Upper lobe of right lung (tissue), 1 donor: ENCODE results near the gene DLEC1. TPM values are rescaled to one million over a fixed set of nuclear protein-coding genes. Genes with fewer than 3 reads are reported as not detected.
"Not testable (repeated sequence)": the region's sequence is repeated elsewhere in the genome, so short reads cannot be mapped to it uniquely, and the experiment has no call there.

Source experiments
- ATAC-seq: fragments of 200-7000 bp; cut with Tn5 transposase; one replicate; pipeline ENCODE4 v1.9.1; 2020; ENCODE audit warnings: mild to moderate bottlenecking, moderate library complexity
- DNase-seq: peaks from one replicate; pipeline ENCODE4 v3.0.0-alpha.2; 2020
- H3K27ac ChIP-seq: fragments of 200-600 bp; one replicate; pipeline ENCODE4 v1.8.0; 2022
- H3K27me3 ChIP-seq: fragments of 200-600 bp; one replicate; pipeline ENCODE4 v1.8.0; 2022; ENCODE audit warnings: mild to moderate bottlenecking
- H3K36me3 ChIP-seq: fragments of 200-600 bp; one replicate; pipeline ENCODE4 v1.8.0; 2022
- H3K4me1 ChIP-seq: fragments of 200-600 bp; one replicate; pipeline ENCODE4 v1.8.0; 2022
- H3K4me3 ChIP-seq: fragments of 200-600 bp; one replicate; pipeline ENCODE4 v1.8.0; 2022; ENCODE audit warnings: mild to moderate bottlenecking
- H3K9me3 ChIP-seq: fragments of 200-600 bp; one replicate; pipeline ENCODE4 v1.8.0; 2022
- intact Hi-C: fragments of 100-400 bp; cut with DNase I; formaldehyde crosslinking; loops from one replicate; pipeline ENCODE4 v1.11.0; 2022
- total RNA-seq: library from RNA; stranded (reverse); fragmentation: NEBNext Ultra II Directional; extraction: Animal tissue kit (Norgen Biotek cat#: 25700); gene quantifications from one replicate; pipeline ENCODE4 v1.2.1, GENCODE V29; 2021
- TF ChIP-seq, protein P1 (sequence below): fragments of 200-600 bp; IDR thresholded peaks from one replicate; pipeline ENCODE4 v1.8.0; 2022; ENCODE audit warnings: antibody characterized with exemption
- donor health status: DM: no; HTN: yes; CAD: no; lungs with severe emphysema.

DLEC1 gene
- total RNA-seq, 1 donor from 2014 or later, result 2.7 TPM

DNA sequence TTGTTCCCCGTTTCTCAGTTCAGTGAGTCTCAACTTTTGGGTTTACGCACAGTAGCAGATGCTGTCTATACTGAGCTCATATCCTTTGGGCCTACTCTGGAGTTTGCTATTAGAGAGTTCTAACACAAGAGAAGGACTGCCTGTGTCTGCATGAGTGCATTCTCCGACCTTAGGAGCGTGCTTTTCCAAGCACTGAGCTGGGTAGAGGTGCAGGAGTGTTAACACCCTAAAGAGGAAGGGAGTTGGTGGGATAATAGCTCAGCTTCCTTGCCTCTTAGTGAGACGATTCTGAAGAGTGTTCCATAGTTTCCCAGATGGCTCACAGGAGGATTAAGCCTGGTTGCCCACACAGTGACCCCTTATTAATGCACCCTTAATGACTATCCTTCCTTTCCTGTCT is 119.5 kb downstream of the DLEC1 start:
- TF ChIP-seq, protein P1, sequence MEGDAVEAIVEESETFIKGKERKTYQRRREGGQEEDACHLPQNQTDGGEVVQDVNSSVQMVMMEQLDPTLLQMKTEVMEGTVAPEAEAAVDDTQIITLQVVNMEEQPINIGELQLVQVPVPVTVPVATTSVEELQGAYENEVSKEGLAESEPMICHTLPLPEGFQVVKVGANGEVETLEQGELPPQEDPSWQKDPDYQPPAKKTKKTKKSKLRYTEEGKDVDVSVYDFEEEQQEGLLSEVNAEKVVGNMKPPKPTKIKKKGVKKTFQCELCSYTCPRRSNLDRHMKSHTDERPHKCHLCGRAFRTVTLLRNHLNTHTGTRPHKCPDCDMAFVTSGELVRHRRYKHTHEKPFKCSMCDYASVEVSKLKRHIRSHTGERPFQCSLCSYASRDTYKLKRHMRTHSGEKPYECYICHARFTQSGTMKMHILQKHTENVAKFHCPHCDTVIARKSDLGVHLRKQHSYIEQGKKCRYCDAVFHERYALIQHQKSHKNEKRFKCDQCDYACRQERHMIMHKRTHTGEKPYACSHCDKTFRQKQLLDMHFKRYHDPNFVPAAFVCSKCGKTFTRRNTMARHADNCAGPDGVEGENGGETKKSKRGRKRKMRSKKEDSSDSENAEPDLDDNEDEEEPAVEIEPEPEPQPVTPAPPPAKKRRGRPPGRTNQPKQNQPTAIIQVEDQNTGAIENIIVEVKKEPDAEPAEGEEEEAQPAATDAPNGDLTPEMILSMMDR, result no peak
- H3K27me3 ChIP-seq, result no peaks in the 10 kb centered on the region
- no peak for DNase-seq
- H3K36me3 ChIP-seq, result no peaks in the 10 kb centered on the region
- intact Hi-C loops, result no loop called here
- ATAC-seq, result no peak
- peaks cover 7% of the 10 kb centered on the region for H3K4me1 ChIP-seq
- no peak overlapping the region for H3K27ac ChIP-seq
- no peaks in the 10 kb centered on the region for H3K9me3 ChIP-seq
- H3K4me3 ChIP-seq, result no peak overlapping the region

DNA sequence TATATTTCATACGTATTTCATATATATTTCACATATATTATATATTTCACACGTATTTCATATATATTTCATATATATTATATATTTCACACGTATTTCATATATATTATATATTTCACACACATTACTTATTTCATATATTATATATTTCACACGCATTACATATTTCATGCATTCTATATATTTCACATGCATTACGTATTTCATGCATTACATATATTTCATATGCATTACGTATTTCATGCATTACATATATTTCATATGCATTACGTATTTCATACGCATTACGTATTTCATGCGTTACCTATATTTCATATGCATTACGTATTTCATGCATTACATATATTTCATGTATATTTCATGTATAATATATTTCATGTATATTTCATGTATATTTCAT is 121.7 kb downstream of the DLEC1 start:
- H3K36me3 ChIP-seq, H3K9me3 ChIP-seq, DNase-seq, H3K4me1 ChIP-seq, H3K27me3 ChIP-seq, H3K4me3 ChIP-seq, intact Hi-C loops, H3K27ac ChIP-seq, ATAC-seq: not testable (repeated sequence)

DNA sequence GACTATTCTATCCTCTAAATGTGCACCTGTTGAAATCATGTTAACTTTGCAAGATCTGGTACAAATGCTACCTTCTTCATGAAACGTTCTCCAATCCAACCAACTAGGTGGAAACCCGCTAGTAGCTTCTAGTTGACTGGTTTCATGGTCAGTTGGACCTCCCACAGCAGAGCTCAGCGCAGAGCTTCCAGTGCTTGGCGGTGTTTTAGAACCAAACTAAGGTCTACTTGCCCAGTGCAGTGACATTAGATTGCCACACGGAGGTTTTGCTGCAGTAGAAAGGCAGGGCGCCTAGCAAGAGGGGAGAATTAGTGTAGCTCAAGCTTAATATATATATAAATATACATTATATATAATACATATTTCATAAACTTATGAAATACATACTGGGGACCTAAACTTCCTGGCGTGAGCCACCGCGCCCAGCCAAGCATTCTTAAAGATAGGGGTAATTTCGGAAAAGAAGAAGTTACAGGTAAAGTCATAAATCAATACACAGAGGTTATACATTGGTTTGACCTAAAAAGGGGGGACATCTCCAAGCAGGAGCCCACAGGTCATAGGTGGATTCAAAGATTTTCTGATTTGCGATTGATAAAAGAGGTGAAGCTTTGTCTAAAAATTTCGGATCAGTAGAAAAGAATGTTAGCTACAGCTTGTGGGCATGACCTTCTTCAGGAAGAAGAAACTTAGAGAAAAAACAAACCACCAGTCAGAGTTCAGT is 124.3 kb downstream of the DLEC1 start:
- Histone ChIP-seq H3K27ac (no peak overlapping the region), H3K4me1 (peaks cover 15% of the 10 kb centered on the region), H3K36me3 (no peaks in the 10 kb centered on the region), H3K9me3 (no peaks in the 10 kb centered on the region), H3K27me3 (no peaks in the 10 kb centered on the region), H3K4me3 (no peak overlapping the region)
- TF ChIP-seq, protein P1, result no peak
- DNase-seq, result no peak
- intact Hi-C loops, result no loop called here
- no peak for ATAC-seq

DNA sequence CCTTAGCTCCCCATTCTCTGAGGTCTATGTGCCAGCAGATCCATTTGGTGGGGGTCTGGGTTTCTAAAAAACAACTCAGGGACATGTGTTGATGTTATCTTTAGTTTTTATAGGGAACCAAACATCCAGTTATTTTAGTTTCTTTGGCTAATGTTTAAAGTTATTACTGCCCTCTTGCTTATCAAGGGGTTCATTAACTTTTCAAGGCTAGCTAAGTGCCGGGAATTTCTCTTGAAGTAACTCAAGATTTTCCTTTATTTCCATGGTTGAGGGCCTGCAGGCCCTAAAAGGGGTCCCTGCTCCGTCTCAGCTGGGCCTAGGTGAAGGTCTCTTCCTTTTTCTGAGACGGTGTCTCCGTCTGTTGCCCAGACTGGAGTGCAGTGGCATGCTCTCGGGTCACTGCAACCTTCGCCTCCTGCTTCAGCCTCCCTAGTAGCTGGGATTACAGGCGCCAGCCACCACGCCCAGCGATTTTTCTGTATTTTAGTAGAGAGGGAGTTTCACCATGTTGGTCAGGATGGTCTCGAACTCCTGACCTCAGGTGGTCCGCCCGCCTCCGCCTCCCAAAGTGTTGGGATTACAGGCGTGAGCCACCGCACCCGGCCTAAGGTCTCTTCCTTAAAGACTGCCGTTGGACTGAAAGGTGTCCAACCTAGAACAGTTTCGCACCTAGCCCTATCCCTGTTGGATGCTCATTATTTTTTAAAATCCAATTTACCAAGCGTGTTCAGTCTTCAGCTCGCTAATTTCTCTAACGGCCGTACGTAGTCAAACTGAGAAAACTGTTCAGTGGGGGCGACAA is 125.0 kb downstream of the DLEC1 start:
- peak overlapping the region; percentile 99 for H3K27ac ChIP-seq
- no peak for ATAC-seq
- no peaks in the 10 kb centered on the region for H3K36me3 ChIP-seq
- TF ChIP-seq, protein P1, result no peak
- no peaks in the 10 kb centered on the region for H3K27me3 ChIP-seq
- no peaks in the 10 kb centered on the region for H3K9me3 ChIP-seq
- intact Hi-C loops, result no loop called here
- H3K4me1 ChIP-seq, result peaks cover 15% of the 10 kb centered on the region
- DNase-seq, result no peak
- peak overlapping the region; percentile 91 for H3K4me3 ChIP-seq

DNA sequence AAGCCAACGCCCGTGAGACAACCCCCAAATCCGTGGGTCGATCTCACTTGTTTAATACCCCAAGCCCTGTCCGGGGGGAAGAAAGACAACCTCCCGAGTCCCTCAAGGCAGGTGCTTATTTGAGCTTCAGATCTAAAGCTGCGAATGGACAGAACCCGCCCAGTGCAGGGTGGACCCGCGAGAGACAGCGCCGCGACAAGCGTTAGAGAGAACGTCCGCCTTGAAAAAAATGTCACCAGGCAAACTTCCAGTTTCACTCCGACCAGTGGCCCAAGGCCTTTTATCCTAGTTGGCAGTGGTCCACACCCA is 125.6 kb downstream of the DLEC1 start:
- intact Hi-C loops, result no loop called here
- TF ChIP-seq, protein P1, result no peak

DNA sequence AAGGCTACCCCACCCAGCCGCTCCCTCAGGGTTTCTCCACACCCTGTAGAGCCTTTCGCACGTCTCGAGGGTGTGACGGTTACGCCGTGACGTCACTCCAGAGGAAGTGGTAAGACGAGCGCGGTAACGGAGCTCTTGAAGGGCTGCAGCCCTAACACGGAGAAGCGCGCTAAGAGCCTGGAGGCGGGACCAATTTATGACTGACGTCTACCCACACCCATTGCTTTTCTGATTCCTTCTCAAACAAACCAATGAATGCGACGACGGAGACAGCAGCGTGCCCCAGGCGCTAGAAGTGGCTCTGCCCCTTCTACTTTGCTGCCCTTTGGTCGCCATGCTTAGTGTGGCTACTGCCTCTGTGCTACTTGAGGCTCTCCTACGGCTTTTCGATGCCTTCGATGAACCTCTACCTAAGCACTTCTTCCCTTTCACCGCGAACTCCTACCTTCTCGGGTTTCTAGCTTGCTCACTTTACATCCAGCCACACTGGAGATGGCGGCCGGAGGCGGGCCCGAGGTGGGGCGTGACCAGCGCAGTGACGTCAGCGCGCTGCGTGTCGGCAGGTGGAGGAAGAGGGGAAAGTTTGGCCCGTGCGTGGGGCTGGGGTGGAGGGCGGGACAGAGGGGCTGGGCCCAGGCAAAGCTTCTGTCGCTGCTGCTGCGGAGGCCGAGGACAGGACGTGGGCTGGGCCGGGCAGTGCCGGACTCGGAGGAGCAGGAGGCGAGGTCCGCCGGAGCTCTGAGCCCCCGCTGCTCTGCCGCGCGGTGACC is 126.1 kb downstream of the DLEC1 start, which contains the start of gene OXSR1:
TSS of gene OXSR1 (plus strand) at position 586 of the 770 bp plus-strand sequence. CDS start 340 bp downstream, outside the sequence.
- ATAC-seq, result peak; percentile 95
- Histone ChIP-seq H3K36me3 (no peaks in the 10 kb centered on the region), H3K4me3 (peak within 1 kb of the TSS; percentile 91), H3K4me1 (peaks cover 15% of the 10 kb centered on the region), H3K9me3 (no peaks in the 10 kb centered on the region), H3K27ac (peak within 1 kb of the TSS; percentile 99), H3K27me3 (no peaks in the 10 kb centered on the region)
- DNase-seq, result peak; percentile 99
- intact Hi-C loops, result no loop called here
- TF ChIP-seq, protein P1, result no peak

More for the DNA sequence above, 125.6 kb downstream of the DLEC1 start:
- Histone ChIP-seq H3K27ac (peak overlapping the region; percentile 99), H3K4me3 (peak overlapping the region; percentile 91), H3K36me3 (no peaks in the 10 kb centered on the region), H3K9me3 (no peaks in the 10 kb centered on the region), H3K27me3 (no peaks in the 10 kb centered on the region), H3K4me1 (peaks cover 15% of the 10 kb centered on the region)
- DNase-seq (no peak), ATAC-seq (no peak)
